HL-60/S4 treated with phorbol 12-myristate 13-acetate at 8.2 ng/mL for 4 days and 3 days (cell line): ENCODE data around the gene APP.

Experiments used
- in situ Hi-C: fragments of 300-500 bp; cut with MboI; formaldehyde crosslinking; loops from 2 replicates; pipeline ENCODE4 v1.15.0; 2022; ENCODE audit warnings: low sequenced_read_pairs

APP gene

GRCh38 chr21:25887646-25888306 is 282.8 kb downstream of the APP start:
- in situ Hi-C loops: loop anchor here (25.0 kb wide), 1 partner anchor 300 kb away; no protein-coding TSS in a partner anchor

GRCh38 chr21:25887166-25887565 is 283.4 kb downstream of the APP start:
- in situ Hi-C loops: loop anchor here (25.0 kb wide), 1 partner anchor 300 kb away; no protein-coding TSS in a partner anchor

GRCh38 chr21:25885880-25886279 is 284.7 kb downstream of the APP start:
- in situ Hi-C loops: loop anchor here (25.0 kb wide), 1 partner anchor 301 kb away; no protein-coding TSS in a partner anchor

- in situ Hi-C loops: loop anchor here (25.0 kb wide), 1 partner anchor 302 kb away; no protein-coding TSS in a partner anchor
These were observed 285.2 kb downstream of the APP start for GRCh38 chr21:25885405-25885804.

GRCh38 chr21:25884311-25884710 is 286.3 kb downstream of the APP start:
- in situ Hi-C loops: loop anchor here (25.0 kb wide), 1 partner anchor 303 kb away; no protein-coding TSS in a partner anchor

- in situ Hi-C loops: loop anchor here (25.0 kb wide), 1 partner anchor 306 kb away; no protein-coding TSS in a partner anchor
These were observed 288.8 kb downstream of the APP start for GRCh38 chr21:25881524-25882376.

GRCh38 chr21:25879203-25879602 is 291.4 kb downstream of the APP start:
- in situ Hi-C loops: loop anchor here (25.0 kb wide), 1 partner anchor 308 kb away; no protein-coding TSS in a partner anchor

- in situ Hi-C loops: loop anchor here (25.0 kb wide), 1 partner anchor 309 kb away; no protein-coding TSS in a partner anchor
These were observed 292.2 kb downstream of the APP start for GRCh38 chr21:25878344-25878743.

GRCh38 chr21:25872271-25872670 is 298.3 kb downstream of the APP start:
- in situ Hi-C loops: no loop called here

- in situ Hi-C loops: no loop called here
These were observed 299.0 kb downstream of the APP start for GRCh38 chr21:25871566-25871965.

GRCh38 chr21:25870084-25870483 is 300.5 kb downstream of the APP start:
- in situ Hi-C loops: no loop called here

- in situ Hi-C loops: loop anchor here (10.0 kb wide), 1 partner anchor 262 kb away; the partner anchor contains the start of gene MRPL39
These were observed 303.5 kb downstream of the APP start for GRCh38 chr21:25867061-25867460.

GRCh38 chr21:25863747-25864146 is 306.8 kb downstream of the APP start:
- in situ Hi-C loops: loop anchor here (10.0 kb wide), 1 partner anchor 259 kb away; the partner anchor contains the start of gene MRPL39

GRCh38 chr21:25863031-25863430 is 307.5 kb downstream of the APP start:
- in situ Hi-C loops: loop anchor here (10.0 kb wide), 1 partner anchor 258 kb away; the partner anchor contains the start of gene MRPL39

- in situ Hi-C loops: loop anchor here (10.0 kb wide), 1 partner anchor 258 kb away; the partner anchor contains the start of gene MRPL39
These were observed 308.0 kb downstream of the APP start for GRCh38 chr21:25862596-25862995.

GRCh38 chr21:25862112-25862511 is 308.5 kb downstream of the APP start:
- in situ Hi-C loops: loop anchor here (10.0 kb wide), 1 partner anchor 257 kb away; the partner anchor contains the start of gene MRPL39

- in situ Hi-C loops: no loop called here
These were observed 311.2 kb downstream of the APP start for GRCh38 chr21:25859235-25859929.

GRCh38 chr21:25858325-25858724 is 312.2 kb downstream of the APP start:
- in situ Hi-C loops: no loop called here

GRCh38 chr21:25857308-25858074 is 313.1 kb downstream of the APP start:
- in situ Hi-C loops: no loop called here

GRCh38 chr21:25855576-25855975 is 315.0 kb downstream of the APP start:
- in situ Hi-C loops: no loop called here
